GM23338 (cell line): ENCODE measurements around the gene EHMT2. TPM values are rescaled to one million over a fixed set of nuclear protein-coding genes. Genes with fewer than 3 reads are reported as not detected.

Experiments
- ATAC-seq: fragments of 200-7000 bp; cut with Tn5 transposase; 3 replicates; pipeline ENCODE4 v1.9.1; 2020
- DNase-seq: peaks from one replicate; pipeline ENCODE4 v3.0.0-alpha.2; 2015; ENCODE audit warnings: low spot score
- H2AFZ ChIP-seq: fragments of 200-600 bp; sonication (generic); 2 replicates; pipeline ENCODE4 v1.8.0; 2016; ENCODE audit warnings: antibody characterized with exemption, mild to moderate bottlenecking, moderate library complexity
- H3F3A ChIP-seq: fragments of 200-600 bp; sonication (generic); replicated peaks from 2 replicates; pipeline ENCODE4 v1.8.0; 2017; ENCODE audit warnings: antibody characterized with exemption, mixed run types, low read depth
- H3K27ac ChIP-seq: fragments of 200-600 bp; sonication (generic); 2 replicates; pipeline ENCODE4 v1.6.1; 2016; ENCODE audit warnings: low read depth
- H3K27me3 ChIP-seq: fragments of 200-600 bp; sonication (generic); 2 replicates; pipeline ENCODE4 v1.8.0; 2016; ENCODE audit warnings: mild to moderate bottlenecking, mixed run types, moderate library complexity; ENCODE audit not compliant: insufficient read depth
- H3K36me3 ChIP-seq: fragments of 200-600 bp; sonication (generic); 2 replicates; pipeline ENCODE4 v1.8.0; 2016; ENCODE audit warnings: mild to moderate bottlenecking; ENCODE audit not compliant: insufficient read depth
- H3K4me1 ChIP-seq: fragments of 200-600 bp; sonication (generic); 2 replicates; pipeline ENCODE4 v1.8.0; 2016; ENCODE audit warnings: mild to moderate bottlenecking, moderate library complexity; ENCODE audit not compliant: insufficient read depth
- H3K4me2 ChIP-seq: fragments of 200-600 bp; sonication (generic); 2 replicates; pipeline ENCODE4 v1.7.1; 2017; ENCODE audit warnings: mixed run types
- H3K4me3 ChIP-seq: fragments of 200-600 bp; sonication (generic); 2 replicates; pipeline ENCODE4 v1.6.1; 2016; ENCODE audit warnings: mixed run types
- H3K79me2 ChIP-seq: fragments of 200-600 bp; sonication (generic); replicated peaks from 2 replicates; pipeline ENCODE4 v1.8.0; 2017; ENCODE audit warnings: mild to moderate bottlenecking; ENCODE audit not compliant: insufficient read depth
- H3K9me2 ChIP-seq: fragments of 200-600 bp; sonication (generic); 2 replicates; pipeline ENCODE4 v1.8.0; 2017; ENCODE audit not compliant: insufficient read depth
- H4K20me1 ChIP-seq: fragments of 200-600 bp; sonication (generic); replicated peaks from 2 replicates; pipeline ENCODE4 v1.8.0; 2017; ENCODE audit warnings: mild to moderate bottlenecking; ENCODE audit not compliant: insufficient read depth
- H3K27ac Mint-ChIP-seq: 2 replicates; pipeline ENCODE4 v1.8.0; 2020; ENCODE audit warnings: inconsistent platforms, mild to moderate bottlenecking, moderate library complexity, mixed read lengths
- H3K27me3 Mint-ChIP-seq: 3 replicates; pipeline ENCODE4 v1.8.0; 2022; ENCODE audit warnings: low read depth, mild to moderate bottlenecking, moderate library complexity, mixed read lengths, inconsistent platforms; ENCODE audit not compliant: insufficient read depth, poor library complexity
- H3K36me3 Mint-ChIP-seq: 3 replicates; pipeline ENCODE4 v1.8.0; 2021; ENCODE audit warnings: low read depth, mild to moderate bottlenecking, inconsistent platforms, moderate library complexity, mixed read lengths
- H3K4me1 Mint-ChIP-seq: 3 replicates; pipeline ENCODE4 v1.8.0; 2020; ENCODE audit warnings: mild to moderate bottlenecking, inconsistent platforms, mixed read lengths
- H3K4me3 Mint-ChIP-seq: 3 replicates; pipeline ENCODE4 v1.8.0; 2021; ENCODE audit warnings: moderate library complexity, mild to moderate bottlenecking, inconsistent platforms, mixed read lengths
- H3K9me3 Mint-ChIP-seq: 3 replicates; pipeline ENCODE4 v1.8.0; 2020; ENCODE audit warnings: moderate library complexity, mild to moderate bottlenecking, inconsistent platforms, mixed read lengths
- CREB1 ChIP-seq: fragments of 250-450 bp; sonication (Bioruptor Pico); IDR thresholded peaks from 2 replicates; pipeline ENCODE4 v1.5.0; 2020; ENCODE audit warnings: low read depth, mild to moderate bottlenecking, moderate library complexity
- EZH2 ChIP-seq: fragments of 200-600 bp; sonication (generic); IDR thresholded peaks from one replicate; pipeline ENCODE4 v1.8.0; 2017; ENCODE audit warnings: antibody characterized with exemption, mild to moderate bottlenecking, low read depth; ENCODE audit not compliant: unreplicated experiment
- EZH2phosphoT487 ChIP-seq: fragments of 200-600 bp; sonication (generic); IDR thresholded peaks from one replicate; pipeline ENCODE4 v1.8.1; 2018; ENCODE audit warnings: antibody characterized with exemption; ENCODE audit not compliant: unreplicated experiment
- JUNB ChIP-seq: IDR thresholded peaks from one replicate; pipeline ENCODE4 v1.6.1; 2016; ENCODE audit warnings: antibody characterized with exemption; ENCODE audit not compliant: unreplicated experiment
- NANOG ChIP-seq: IDR thresholded peaks from 2 replicates; pipeline ENCODE4 v1.6.1; 2016; ENCODE audit warnings: antibody characterized with exemption, borderline replicate concordance
- POLR2AphosphoS5 ChIP-seq: IDR thresholded peaks from 2 replicates; pipeline ENCODE4 v1.6.1; 2016; ENCODE audit warnings: antibody characterized with exemption, low read depth
- STAT1 ChIP-seq: IDR thresholded peaks from one replicate; pipeline ENCODE4 v1.6.1; 2016; ENCODE audit warnings: antibody characterized with exemption; ENCODE audit not compliant: unreplicated experiment
- ZNF114 ChIP-seq: fragments of 250-450 bp; sonication (Bioruptor Pico); IDR thresholded peaks from 2 replicates; pipeline ENCODE4 v1.5.0; 2020; ENCODE audit warnings: mild to moderate bottlenecking, moderate library complexity
- ZNF331 ChIP-seq: fragments of 250-450 bp; sonication (Bioruptor Pico); IDR thresholded peaks from 2 replicates; pipeline ENCODE4 v1.5.0; 2020; ENCODE audit warnings: low read depth, mild to moderate bottlenecking, moderate library complexity
- polyA plus RNA-seq: library from polyadenylated mRNA; unstranded; fragments of >200 nt; fragmentation: Nextera tagmentation; extraction: Ambion mirVana; gene quantifications from 2 replicates; pipeline ENCODE4 v1.2.1, GENCODE V29; 2016
- total RNA-seq: library from RNA; depleted of rRNA; stranded (reverse); fragments of >200 nt; shearing (Covaris generic); gene quantifications from 2 replicates; pipeline ENCODE4 v1.2.3, GENCODE V29; 2014
- TF ChIP-seq, protein P1 (sequence below): fragments of 250-450 bp; sonication (Bioruptor Pico); IDR thresholded peaks from 2 replicates; pipeline ENCODE4 v1.5.0; 2020; ENCODE audit warnings: mild to moderate bottlenecking, moderate library complexity
- TF ChIP-seq, protein P2 (sequence below), 2 experiments: fragments of 200-600 bp in 1 of 2; sonication (generic) in 1 of 2; conservative IDR thresholded peaks; 2 replicates each; pipeline versions ENCODE4 v1.5.1 to v1.6.1; 2016 to 2017; ENCODE audit warnings: antibody characterized with exemption in 2 of 2, low read depth in 2 of 2, mild to moderate bottlenecking in 2 of 2, moderate library complexity in 1 of 2
- TF ChIP-seq, protein P3 (sequence below): IDR thresholded peaks from 2 replicates; pipeline ENCODE4 v1.6.1; 2016; ENCODE audit warnings: antibody characterized with exemption
- TF ChIP-seq, protein P4 (sequence below): IDR thresholded peaks from one replicate; pipeline ENCODE4 v1.6.1; 2018; ENCODE audit warnings: antibody characterized with exemption; ENCODE audit not compliant: unreplicated experiment

Gene EHMT2
- total and polyA plus RNA-seq, 2 experiments from 2014 or later, result 113 to 193 TPM

DNA sequence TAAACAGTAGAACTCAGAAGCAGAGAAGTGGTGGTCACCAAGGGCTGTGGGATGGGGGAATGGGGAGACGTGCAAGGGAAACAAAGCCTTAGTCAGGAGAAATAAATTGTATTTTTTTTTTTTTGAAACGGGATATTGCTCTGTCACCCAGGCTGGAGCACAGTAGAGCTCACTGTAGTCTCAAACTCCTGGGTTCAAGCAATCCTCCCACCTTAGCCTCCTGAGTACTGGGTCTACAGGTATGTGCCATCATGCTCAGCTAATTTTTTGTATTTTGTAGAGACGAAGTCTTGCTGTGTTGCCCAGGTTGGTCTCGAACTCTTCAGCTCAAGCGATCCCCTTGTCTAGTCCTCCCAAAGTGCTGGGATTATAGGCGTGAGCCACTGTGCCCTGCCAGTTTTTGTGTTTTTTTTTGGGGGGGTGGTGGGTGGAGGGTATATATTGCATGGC is 66.6 kb downstream of the EHMT2 start:
- Histone ChIP-seq H3K9me2 (no peaks in the 10 kb centered on the region), H3K27ac (no peak overlapping the region), H3K4me2 (peak overlapping the region; percentile 76), H3K36me3 (peaks cover 2% of the 10 kb centered on the region; the same call in 1 of the 2 replicates), H3K4me1 (peaks cover 14% of the 10 kb centered on the region), H2AFZ (no peak overlapping the region), H3F3A (peaks cover 26% of the 10 kb centered on the region), H3K4me3 (peak overlapping the region; percentile 59), H4K20me1 (peaks cover 5% of the 10 kb centered on the region), H3K79me2 (peaks cover 36% of the 10 kb centered on the region), H3K27me3 (no peaks in the 10 kb centered on the region)
- peaks cover 22% of the 10 kb centered on the region for H3K27me3 Mint-ChIP-seq
- no peak for ATAC-seq
- H3K27ac Mint-ChIP-seq, result no peak overlapping the region
- TF ChIP-seq, protein P1, sequence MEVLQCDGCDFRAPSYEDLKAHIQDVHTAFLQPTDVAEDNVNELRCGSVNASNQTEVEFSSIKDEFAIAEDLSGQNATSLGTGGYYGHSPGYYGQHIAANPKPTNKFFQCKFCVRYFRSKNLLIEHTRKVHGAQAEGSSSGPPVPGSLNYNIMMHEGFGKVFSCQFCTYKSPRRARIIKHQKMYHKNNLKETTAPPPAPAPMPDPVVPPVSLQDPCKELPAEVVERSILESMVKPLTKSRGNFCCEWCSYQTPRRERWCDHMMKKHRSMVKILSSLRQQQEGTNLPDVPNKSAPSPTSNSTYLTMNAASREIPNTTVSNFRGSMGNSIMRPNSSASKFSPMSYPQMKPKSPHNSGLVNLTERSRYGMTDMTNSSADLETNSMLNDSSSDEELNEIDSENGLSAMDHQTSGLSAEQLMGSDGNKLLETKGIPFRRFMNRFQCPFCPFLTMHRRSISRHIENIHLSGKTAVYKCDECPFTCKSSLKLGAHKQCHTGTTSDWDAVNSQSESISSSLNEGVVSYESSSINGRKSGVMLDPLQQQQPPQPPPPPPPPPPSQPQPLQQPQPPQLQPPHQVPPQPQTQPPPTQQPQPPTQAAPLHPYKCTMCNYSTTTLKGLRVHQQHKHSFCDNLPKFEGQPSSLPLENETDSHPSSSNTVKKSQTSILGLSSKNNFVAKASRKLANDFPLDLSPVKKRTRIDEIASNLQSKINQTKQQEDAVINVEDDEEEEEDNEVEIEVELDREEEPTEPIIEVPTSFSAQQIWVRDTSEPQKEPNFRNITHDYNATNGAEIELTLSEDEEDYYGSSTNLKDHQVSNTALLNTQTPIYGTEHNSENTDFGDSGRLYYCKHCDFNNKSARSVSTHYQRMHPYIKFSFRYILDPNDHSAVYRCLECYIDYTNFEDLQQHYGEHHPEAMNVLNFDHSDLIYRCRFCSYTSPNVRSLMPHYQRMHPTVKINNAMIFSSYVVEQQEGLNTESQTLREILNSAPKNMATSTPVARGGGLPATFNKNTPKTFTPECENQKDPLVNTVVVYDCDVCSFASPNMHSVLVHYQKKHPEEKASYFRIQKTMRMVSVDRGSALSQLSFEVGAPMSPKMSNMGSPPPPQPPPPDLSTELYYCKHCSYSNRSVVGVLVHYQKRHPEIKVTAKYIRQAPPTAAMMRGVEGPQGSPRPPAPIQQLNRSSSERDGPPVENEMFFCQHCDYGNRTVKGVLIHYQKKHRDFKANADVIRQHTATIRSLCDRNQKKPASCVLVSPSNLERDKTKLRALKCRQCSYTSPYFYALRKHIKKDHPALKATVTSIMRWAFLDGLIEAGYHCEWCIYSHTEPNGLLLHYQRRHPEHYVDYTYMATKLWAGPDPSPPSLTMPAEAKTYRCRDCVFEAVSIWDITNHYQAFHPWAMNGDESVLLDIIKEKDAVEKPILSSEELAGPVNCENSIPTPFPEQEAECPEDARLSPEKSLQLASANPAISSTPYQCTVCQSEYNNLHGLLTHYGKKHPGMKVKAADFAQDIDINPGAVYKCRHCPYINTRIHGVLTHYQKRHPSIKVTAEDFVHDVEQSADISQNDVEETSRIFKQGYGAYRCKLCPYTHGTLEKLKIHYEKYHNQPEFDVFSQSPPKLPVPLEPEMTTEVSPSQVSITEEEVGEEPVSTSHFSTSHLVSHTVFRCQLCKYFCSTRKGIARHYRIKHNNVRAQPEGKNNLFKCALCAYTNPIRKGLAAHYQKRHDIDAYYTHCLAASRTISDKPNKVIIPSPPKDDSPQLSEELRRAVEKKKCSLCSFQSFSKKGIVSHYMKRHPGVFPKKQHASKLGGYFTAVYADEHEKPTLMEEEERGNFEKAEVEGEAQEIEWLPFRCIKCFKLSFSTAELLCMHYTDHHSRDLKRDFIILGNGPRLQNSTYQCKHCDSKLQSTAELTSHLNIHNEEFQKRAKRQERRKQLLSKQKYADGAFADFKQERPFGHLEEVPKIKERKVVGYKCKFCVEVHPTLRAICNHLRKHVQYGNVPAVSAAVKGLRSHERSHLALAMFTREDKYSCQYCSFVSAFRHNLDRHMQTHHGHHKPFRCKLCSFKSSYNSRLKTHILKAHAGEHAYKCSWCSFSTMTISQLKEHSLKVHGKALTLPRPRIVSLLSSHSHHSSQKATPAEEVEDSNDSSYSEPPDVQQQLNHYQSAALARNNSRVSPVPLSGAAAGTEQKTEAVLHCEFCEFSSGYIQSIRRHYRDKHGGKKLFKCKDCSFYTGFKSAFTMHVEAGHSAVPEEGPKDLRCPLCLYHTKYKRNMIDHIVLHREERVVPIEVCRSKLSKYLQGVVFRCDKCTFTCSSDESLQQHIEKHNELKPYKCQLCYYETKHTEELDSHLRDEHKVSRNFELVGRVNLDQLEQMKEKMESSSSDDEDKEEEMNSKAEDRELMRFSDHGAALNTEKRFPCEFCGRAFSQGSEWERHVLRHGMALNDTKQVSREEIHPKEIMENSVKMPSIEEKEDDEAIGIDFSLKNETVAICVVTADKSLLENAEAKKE (CRISPR knock-in tag), result no peak
- TF ChIP-seq, protein P2, sequence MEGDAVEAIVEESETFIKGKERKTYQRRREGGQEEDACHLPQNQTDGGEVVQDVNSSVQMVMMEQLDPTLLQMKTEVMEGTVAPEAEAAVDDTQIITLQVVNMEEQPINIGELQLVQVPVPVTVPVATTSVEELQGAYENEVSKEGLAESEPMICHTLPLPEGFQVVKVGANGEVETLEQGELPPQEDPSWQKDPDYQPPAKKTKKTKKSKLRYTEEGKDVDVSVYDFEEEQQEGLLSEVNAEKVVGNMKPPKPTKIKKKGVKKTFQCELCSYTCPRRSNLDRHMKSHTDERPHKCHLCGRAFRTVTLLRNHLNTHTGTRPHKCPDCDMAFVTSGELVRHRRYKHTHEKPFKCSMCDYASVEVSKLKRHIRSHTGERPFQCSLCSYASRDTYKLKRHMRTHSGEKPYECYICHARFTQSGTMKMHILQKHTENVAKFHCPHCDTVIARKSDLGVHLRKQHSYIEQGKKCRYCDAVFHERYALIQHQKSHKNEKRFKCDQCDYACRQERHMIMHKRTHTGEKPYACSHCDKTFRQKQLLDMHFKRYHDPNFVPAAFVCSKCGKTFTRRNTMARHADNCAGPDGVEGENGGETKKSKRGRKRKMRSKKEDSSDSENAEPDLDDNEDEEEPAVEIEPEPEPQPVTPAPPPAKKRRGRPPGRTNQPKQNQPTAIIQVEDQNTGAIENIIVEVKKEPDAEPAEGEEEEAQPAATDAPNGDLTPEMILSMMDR (conservative IDR thresholded peaks at IDR 0.05; ENCODE audit: low read depth in 2 of 2), result no peak
- no peak for TF ChIP-seq ZNF331
- no peak for TF ChIP-seq EZH2
- no peak for TF ChIP-seq EZH2phosphoT487
- no peak for TF ChIP-seq ZNF114 (CRISPR knock-in tag)
- no peak for TF ChIP-seq NANOG
- no peak for TF ChIP-seq STAT1
- TF ChIP-seq POLR2AphosphoS5, result no peak
- no peak for TF ChIP-seq CREB1 (CRISPR knock-in tag)
- no peak for TF ChIP-seq JUNB
- TF ChIP-seq, protein P3, sequence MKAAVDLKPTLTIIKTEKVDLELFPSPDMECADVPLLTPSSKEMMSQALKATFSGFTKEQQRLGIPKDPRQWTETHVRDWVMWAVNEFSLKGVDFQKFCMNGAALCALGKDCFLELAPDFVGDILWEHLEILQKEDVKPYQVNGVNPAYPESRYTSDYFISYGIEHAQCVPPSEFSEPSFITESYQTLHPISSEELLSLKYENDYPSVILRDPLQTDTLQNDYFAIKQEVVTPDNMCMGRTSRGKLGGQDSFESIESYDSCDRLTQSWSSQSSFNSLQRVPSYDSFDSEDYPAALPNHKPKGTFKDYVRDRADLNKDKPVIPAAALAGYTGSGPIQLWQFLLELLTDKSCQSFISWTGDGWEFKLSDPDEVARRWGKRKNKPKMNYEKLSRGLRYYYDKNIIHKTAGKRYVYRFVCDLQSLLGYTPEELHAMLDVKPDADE, result no peak
- TF ChIP-seq, protein P4, sequence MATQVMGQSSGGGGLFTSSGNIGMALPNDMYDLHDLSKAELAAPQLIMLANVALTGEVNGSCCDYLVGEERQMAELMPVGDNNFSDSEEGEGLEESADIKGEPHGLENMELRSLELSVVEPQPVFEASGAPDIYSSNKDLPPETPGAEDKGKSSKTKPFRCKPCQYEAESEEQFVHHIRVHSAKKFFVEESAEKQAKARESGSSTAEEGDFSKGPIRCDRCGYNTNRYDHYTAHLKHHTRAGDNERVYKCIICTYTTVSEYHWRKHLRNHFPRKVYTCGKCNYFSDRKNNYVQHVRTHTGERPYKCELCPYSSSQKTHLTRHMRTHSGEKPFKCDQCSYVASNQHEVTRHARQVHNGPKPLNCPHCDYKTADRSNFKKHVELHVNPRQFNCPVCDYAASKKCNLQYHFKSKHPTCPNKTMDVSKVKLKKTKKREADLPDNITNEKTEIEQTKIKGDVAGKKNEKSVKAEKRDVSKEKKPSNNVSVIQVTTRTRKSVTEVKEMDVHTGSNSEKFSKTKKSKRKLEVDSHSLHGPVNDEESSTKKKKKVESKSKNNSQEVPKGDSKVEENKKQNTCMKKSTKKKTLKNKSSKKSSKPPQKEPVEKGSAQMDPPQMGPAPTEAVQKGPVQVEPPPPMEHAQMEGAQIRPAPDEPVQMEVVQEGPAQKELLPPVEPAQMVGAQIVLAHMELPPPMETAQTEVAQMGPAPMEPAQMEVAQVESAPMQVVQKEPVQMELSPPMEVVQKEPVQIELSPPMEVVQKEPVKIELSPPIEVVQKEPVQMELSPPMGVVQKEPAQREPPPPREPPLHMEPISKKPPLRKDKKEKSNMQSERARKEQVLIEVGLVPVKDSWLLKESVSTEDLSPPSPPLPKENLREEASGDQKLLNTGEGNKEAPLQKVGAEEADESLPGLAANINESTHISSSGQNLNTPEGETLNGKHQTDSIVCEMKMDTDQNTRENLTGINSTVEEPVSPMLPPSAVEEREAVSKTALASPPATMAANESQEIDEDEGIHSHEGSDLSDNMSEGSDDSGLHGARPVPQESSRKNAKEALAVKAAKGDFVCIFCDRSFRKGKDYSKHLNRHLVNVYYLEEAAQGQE, result no peak
- H3K36me3 Mint-ChIP-seq, result peaks cover 18% of the 10 kb centered on the region
- no peak for DNase-seq
- H3K4me1 Mint-ChIP-seq, result peaks cover 15% of the 10 kb centered on the region
- peaks cover 8% of the 10 kb centered on the region; the same call in 2 of the 3 replicates for H3K9me3 Mint-ChIP-seq
- peak overlapping the region; percentile 87 for H3K4me3 Mint-ChIP-seq
